Stimulated activated naive CD8-positive, alpha-beta T cell treated with anti-CD3 and anti-CD28 coated beads, Interleukin-15, Interleukin-2, amounts not matched to agents 100 U/mL and 50 U/mL, for 24 hours (primary cell): Measurements from ENCODE around the gene SAMD5.

ENCODE experiments used
- ATAC-seq: fragments of 150-1000 bp; cut with Tn5 transposase; one replicate; pipeline ENCODE4 v1.10.0; 2021
- DNase-seq: peaks from one replicate; pipeline ENCODE4 v3.0.0; 2021

The SAMD5 gene

DNA sequence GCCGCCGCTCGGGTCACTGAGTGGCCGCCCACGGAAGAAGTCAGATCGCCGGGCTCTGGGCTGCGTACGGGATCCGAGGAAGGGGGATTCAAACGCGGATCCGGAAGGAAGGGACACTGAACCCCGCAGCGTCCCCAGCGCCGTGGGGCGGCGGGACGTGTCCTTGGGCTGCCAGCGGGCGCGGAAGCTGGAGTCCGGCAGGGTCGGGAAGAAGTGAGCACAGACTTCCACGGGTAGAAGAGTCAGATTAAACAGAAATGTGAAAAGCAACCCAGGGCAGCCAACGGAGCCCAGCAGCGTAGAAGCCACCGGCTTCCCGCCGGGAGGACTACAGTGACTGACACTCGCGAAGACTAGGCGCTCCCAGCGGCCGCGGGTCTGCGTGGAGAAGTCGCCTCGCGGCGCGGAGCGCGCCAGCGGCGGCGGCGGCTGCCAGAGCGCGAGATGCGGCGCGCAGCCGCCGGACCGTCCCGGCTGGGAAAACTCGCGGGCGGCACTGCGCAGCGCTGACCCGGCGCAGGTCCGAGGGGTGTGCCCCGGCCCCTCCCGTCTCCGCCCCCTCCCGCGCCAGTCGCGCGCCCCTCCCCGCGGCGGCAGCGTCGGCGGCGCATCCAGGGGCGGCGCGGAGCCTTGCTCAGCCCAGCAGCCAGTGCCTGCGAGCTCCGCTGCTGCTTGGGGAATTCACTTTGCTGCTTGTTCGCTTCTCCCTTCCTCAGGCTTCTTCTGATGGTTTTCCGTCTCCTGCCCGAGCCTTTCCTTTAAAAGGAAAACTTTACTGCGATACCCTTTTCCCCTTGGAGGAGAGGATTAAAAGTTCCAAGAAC, at the start of gene SAMD5:
SAMD5 (plus strand) TSS at position 649 of the 824 bp plus-strand sequence. CDS start 239 bp downstream, outside the sequence.
- DNase-seq, result peak; percentile 17

DNA sequence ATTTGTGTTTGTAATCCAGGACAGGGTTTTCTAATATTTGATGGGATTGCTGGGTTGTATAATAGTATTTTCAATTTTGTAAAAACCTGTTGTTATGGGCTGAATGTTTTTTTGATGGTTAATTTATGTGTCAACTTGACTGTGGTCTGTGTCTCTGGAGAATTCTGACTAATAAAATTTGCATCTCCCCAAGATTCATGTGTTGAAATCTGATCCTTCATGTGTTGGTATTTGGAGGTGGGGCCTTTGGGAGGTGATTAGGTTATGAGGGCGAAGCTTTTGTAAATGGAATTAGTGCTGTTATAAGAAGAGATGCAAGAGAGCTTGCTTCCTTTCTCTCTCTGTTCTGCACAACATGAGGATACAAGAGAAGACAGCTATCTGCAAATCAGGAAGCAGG, 48.7 kb upstream of the SAMD5 start:
- no peak for DNase-seq
- no peak for ATAC-seq

More for the DNA sequence above, at the start of gene SAMD5:
- ATAC-seq, result peak; percentile 50

DNA sequence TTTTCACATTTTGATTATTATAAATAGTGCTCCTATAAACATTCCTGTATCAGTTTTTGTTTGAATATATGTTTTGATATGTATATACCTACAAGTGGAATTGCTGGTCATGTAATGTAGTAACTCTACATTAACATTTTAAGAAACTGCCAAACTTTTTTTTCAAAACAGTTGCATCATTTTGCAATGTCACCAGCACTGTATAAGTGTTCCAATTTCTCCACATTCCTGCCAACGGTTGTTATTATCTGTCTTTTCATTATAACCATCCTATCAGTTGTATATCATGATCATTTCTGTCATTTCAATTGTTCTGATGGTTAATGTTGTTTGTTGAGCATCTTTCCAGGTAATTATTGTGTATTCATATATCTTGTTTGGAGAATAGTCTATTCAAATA, 44.8 kb upstream of the SAMD5 start:
- ATAC-seq, result no peak

DNA sequence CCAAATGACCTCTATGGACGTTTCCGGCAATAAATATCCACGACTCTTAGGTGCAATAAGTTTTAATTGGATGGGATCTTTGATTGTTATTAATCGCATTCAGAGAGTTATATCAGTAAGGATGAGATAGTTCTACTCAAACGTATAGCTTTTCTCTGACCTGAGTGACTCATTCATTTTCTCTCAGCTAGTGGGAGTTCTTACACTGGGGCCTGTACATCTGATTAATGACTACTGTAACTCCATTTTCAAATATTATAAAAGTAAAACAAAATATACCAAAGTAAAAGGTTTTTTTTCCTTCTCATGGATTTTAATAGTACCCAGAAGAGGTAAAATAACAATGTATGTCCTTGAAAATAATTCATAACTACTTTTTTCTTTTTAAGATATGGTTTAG, 41.1 kb upstream of the SAMD5 start:
- DNase-seq (no peak), ATAC-seq (no peak)

More for the DNA sequence above, 44.8 kb upstream of the SAMD5 start:
- DNase-seq, result no peak

DNA sequence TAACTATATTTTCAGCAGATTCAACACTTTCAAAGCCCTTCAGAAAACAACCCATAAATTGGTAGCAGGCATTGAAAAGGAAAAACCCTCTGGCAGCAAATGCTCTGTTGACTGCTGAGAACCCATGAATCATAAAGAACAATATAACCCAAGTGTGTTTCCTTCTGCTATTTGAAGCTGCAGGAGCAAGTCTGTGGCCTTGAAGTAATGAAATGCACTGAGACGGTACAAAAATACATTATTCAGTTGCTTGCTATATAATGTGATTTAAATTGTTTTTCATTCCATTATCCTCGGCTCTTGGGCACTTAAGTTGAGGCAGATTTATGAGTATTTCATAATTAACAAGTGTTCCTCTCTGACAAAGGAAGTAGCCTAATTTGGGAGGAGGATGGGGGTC, 40.6 kb upstream of the SAMD5 start:
- DNase-seq (no peak), ATAC-seq (no peak)

DNA sequence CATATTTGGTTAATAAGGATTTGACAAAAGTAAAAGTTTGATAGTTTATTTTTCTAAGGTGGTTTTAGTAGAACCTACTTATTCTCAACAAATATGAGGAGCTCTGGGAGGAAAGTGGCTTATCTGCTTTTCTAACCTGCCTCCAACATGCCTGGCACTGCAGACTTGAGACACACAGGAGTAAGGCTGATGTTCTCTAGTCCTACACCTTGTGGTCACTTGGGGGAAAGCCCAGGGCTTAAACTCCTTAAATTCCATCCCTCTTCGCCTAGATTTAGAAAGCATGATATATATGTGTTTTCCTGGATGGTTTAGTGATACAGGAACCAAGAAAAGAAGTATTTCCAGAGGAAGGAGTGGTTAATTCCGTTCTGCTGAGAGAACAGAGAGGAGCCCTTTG, 39.9 kb upstream of the SAMD5 start:
- DNase-seq (no peak), ATAC-seq (no peak)

DNA sequence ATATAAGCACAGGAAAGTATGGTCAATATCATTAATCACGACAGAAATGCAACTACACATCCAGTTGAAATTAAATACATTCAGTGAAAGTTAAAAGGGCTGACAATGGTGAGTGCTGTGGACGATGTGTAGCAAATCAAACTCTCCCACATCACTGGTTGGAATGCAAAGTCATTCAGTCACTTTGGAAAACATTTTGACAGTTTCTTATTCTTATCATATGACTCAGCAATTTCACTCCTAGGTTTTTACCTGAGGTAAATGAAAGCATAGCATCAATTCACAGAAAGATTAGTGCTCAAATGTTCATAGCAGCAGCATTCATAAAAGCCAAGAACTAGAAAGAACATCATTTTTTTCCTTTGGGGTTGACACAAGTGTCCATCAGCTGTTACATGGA, 28.6 kb upstream of the SAMD5 start:
- no peak for DNase-seq
- ATAC-seq, result no peak

DNA sequence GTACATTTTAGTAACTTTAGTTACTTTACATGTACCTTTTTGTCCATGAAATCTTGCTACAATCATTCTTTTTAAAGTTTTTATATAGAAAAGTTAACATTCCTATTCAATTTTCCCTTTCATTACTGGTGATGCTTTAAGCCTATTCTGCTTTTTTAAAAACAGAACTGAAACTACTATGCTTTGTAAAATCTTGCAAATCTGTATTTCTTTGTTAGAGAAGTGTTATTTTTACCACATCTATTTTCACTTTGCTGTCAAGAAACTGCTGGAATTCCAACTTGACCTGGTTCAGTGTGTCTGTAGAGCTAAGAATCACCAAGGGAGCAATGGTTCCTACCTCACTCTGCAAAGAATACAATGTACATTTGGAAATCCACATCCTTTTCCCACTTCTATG, 21.8 kb upstream of the SAMD5 start:
- ATAC-seq (no peak), DNase-seq (no peak)

DNA sequence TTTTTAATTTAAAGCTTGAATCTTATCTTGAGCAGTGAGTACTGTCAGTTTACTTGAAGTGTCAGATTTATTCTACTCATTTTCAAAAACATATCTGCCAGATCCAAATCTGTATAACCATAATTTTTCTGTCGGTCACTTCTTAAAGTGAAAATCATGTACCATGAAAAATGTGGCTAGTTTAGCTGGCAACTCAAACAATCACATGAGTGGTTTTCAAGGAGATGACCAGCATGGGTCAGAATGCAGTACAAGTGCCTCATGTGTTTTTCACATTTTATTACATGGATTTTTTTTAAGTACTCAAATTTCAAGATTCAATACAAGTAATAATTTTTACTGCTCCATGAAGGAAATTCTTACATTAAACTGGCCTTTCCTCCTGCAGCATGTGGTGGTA, 11.0 kb upstream of the SAMD5 start:
- ATAC-seq (no peak), DNase-seq (no peak)

DNA sequence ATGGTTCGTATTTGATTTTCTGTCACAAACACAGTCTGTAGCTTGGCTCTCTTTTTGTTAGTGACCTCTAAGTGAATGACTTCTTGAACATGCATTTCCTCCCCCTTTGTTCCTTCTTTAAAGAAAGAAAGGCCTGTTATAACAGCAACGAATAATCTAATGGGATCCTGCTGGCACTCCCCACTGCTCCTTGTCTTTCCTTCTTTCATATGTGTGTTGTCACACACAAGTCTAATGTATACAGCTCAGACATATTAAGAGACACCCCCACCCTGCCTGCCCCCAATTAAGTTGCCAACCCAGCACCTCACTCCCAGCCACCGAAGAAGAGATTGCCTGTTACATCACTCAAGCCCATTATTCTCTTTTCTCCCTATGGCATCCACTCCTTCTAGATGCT, 4.9 kb upstream of the SAMD5 start:
- DNase-seq (no peak), ATAC-seq (no peak)

DNA sequence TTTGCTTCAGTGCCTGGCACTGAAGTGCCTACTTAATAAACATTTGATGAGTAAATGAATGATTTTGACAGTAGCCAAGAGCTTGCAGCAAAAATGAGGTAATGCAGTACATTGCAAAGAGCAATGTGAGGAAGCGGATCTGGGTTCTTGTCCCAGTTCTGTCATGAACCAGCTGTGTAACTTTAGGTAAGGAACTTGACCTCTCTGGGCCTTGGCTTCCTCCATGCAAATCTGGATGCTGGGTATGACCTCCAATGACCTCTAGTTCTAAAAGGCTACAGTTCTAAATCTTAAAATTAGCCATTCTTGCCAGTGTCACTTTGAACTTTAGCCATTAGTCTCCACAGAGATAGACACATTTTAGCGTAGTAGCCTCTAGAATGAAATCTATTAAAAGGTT, 3.6 kb upstream of the SAMD5 start:
- ATAC-seq, result no peak
- DNase-seq, result no peak

DNA sequence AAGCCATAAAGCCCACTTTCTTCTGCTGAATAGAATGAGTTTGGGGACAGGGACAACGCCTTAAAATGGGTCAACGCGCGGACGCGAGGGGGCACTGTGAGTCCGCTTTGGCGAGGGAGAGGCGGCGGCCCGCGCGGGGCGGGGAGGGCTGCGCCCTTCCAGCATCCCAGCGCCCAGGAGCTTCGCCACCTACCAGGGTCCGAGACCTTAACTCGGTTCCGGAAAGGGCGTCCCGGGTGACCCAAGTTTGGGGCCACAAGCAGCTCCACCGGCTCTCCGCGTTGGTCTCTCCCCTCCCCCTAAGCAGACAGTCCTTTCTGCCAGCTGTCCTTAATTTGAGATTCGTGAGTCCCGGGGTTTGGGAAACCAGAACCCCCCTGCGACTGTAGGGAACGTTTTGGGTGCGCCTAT, 1.8 kb upstream of the SAMD5 start:
- ATAC-seq (peak; percentile 51), DNase-seq (peak; percentile 75)

DNA sequence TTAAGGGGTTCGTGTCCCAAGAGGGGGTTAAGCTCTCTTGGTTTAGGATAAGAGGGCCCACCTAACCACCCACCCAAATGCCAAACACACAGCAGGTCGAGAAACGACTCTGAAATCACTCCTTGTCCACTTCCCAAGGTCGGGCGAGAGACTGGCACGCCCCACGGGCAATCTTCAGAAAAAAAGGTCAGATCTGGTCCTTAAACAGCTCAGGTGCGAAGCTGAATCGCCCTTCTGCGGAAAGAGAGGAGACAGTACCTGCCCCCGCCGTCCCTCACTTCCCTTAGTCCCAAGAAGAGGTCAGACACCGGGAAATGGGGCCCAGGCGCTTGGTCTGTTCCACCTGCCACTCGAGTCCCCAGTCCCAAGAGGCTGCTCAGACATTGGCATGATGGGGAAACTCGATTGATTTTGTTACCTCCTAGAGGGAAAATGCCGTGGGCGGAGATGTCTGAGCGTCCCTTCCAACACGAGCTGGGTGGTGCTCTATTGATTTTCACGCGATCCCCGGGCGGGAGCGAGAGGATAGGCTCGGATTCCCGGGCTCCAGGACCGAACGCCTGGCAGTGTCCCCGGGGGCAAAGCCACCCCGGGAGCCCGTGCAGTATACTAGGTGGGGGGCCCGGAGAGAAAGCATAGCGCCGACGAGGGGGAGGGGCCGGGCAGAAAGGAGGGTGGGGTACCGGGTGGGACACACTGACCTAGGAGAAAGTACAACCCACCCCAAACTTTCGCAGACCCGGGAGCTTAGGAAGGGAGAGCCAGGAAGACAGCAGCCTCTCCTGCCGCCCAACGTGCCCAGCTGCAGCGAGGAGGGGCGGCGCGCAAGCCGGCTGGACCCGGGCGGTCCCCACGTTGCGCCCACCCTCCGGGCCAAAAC, 1.1 kb upstream of the SAMD5 start:
- DNase-seq, result peak; percentile 10
- ATAC-seq, result no peak

DNA sequence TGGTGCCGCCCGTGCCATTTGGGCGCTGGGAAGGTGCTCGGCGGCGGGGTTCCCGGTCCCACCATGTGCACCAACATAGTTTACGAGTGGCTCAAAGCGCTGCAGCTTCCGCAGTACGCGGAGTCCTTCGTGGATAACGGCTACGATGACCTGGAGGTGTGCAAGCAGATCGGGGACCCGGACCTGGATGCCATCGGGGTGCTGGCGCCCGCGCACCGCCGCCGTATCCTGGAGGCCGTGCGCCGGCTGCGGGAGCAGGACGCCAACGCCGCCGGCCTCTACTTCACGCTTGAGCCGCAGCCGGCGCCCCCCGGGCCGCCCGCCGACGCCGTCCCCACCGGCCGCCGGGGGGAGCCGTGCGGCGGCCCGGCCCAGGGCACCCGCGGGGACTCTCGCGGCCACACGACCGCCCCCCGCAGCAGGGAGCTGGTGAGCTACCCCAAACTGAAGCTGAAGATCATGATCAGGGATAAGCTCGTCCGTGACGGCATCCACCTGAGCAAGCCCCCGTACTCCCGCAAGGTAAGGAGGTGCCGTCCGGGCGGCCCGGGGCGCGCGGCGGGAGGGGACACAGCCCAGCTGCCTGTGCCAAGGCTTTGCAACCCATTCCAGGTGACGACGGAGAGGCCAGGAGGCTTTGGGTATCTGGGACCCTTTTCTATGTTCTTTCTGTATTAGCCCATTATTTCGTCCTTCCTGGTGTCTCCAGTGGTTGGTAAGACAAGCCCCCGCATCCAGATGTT, 547 bp downstream of the SAMD5 start:
- no peak for DNase-seq
- ATAC-seq, result no peak

DNA sequence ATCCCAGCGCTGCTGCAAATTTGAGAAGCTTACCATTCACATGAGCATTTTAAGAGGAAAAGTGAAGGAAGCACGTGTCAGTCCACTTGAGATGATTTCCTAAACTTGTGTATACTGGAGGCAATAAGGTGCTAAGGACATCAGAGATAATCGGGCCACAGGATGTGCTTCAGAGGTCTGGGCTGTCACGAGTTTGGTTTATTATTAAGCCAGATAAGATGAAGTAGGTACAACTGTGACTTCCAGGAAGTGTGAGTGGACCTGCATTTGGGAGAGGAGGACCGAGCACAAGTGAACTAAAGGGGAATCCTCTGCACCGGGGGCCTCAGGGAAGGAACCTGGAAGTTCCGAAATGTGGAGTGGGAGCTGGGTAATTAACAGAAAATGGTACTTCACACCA, 1.4 kb downstream of the SAMD5 start:
- no peak for ATAC-seq
- DNase-seq, result no peak

DNA sequence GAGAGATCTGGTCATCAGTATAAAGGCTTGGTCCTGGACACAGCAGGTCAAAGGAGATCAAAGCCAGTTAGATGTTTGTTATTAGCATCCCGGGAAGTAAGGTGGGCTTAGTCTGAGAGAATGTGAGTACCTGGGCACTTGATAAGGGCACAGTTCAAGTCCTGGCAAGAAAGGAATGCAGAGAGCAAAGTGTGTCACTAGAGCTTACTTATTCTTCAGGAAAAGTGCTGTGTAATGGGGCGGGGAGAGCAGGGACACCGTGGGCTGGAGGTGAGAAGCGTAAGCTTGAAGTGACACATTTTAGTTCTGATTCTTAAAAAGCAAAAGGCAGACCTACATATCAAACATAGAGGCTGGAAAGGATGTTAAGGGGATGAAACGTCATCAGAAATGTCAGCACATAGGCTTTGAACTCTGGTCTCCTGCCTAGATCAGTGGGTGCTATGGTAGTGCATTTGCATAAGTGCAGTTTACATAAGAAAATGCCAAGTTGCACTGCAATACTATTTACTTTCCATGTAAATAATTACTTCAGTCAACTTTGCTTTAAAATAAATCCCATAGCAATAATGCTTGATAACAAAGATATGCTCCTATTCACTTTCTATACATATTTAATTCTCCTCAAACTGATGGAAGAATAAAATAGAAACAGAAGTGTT, 2.6 kb downstream of the SAMD5 start:
- DNase-seq, result no peak
- no peak for ATAC-seq

DNA sequence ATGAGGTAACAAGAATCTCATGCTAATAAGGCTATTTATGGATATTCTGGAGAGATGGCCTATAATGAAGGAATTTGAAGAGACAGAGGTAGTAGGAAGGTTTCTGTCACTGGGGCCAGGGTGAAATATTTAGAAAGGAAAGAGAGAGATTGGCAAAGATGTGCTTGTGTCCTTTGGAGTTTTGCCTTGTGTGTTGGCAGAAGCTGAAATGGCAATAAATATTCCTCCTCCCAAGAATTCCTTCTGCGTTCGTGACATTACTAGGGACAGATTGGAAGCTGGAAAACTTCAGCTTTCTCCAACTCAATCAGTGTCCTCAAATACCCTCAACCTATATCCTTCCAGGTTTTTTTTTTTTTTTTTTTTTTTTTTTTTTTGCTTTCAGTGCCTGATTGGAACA, 6.3 kb downstream of the SAMD5 start:
- no peak for DNase-seq
- no peak for ATAC-seq

DNA sequence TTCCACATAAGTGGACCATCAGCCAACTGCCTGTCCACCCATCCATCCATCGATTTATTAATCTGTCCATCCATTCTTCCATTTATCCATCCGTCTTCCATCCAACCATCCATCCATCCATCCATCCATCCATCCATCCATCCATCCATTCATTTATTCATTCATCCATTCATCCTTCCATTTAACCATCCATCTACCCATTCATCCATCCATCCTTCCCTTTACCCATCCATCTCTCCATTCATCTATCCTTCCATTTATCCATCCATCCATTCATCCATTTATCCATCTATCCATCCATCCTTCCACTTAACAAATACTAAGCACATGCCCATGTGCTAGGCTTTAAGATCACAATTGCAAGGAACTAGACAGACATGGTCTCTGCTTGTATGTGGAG, 6.8 kb downstream of the SAMD5 start:
- ATAC-seq, result no peak
- no peak for DNase-seq

DNA sequence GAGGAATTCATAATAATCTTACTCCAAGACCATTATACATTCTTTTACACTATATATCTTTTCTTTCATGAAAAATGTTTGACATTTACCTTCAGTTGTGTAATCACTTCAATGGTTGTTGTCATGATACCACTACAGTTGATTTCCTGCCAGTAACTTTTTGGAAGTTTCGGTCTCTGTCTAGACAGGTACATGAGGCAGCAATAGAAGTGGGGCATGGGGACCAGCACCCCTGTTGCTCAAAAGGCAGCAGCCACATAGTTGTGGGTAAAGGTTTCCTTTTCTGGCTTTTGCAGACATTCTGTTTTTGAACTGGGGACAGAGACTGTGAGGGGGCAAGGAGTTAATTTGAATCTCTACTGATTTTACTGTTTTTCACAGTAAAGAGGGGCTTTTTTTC, 14.1 kb downstream of the SAMD5 start:
- DNase-seq (no peak), ATAC-seq (no peak)

DNA sequence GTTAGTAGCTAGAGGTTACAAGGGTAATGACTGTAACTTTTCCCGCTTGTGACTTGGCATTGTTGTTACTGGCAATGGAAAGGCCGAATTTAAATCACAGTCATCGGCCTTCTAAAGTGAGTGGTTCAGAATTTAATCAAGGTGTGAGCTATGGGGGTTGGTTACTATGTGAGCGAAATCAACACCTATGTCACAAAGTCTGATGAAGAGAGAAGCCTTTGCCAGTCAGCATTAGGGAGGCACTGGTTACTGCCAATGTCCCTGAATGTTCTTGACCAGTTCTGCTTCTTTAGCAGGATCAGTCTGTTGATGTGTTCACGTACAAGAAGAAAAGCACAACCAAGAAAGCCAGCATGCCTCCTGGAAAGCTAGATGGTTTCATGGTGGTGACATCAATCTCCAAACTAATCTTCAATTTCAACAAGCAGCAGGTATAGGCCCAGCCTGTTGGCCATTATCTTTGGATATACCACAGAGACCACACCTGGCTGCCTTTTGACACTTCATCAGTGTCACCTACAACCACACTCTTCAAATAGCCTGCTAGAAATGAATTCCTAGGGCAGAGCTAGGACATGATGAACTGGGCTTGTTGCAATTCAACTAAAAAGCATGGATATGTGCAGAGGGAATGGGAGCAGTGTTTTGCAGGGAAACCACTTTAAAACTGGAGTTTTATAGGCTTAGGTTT, 17.2 kb downstream of the SAMD5 start:
- ATAC-seq, result no peak
- no peak for DNase-seq

DNA sequence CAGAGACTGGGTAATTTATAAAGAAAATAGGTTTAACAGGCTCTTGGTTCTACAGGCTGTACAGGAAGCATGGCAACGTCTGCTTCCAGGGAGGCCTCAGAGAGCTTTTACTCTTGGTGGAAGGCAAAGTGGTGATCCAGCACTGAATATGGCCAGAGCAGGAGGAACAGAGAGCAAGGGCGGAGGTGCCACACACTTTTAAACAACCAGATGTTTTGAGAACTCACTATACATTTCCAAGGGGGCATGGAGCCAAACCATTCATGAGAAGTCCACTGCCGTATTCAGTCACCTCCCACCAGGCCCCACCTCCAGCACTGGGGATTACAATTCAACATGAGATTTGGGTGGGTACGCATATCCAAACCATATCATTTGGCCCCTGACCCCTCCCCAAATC, 18.7 kb downstream of the SAMD5 start:
- no peak for ATAC-seq
- DNase-seq, result no peak
